SIG-M5 treated with dmso at 0.1 percent for 504 hours (cell line): ENCODE results near the gene YY1.
"Not testable (repeated sequence)": the region's sequence is repeated elsewhere in the genome, so short reads cannot be mapped to it uniquely, and the experiment has no call there.

Source experiments
- DNase-seq: peaks from one replicate; lab custom pipeline; 2025; ENCODE audit not compliant: unreplicated experiment; lab: John Stamatoyannopoulos, UW

YY1 gene

GRCh38 chr14:100238419-100239210 lies at the start of gene YY1:
Gene YY1 (plus strand): TSS chr14:100239144. CDS start chr14:100239245, 101 bp downstream.
- peak; percentile 98 for DNase-seq

GRCh38 chr14:100190126-100190525 lies 48.8 kb upstream of the YY1 start:
- no peak for DNase-seq

- no peak for DNase-seq
Observed at GRCh38 chr14:100191584-100192249, 47.2 kb upstream of the YY1 start.

- DNase-seq: no peak
Observed at GRCh38 chr14:100192250-100192671, 46.7 kb upstream of the YY1 start.

GRCh38 chr14:100192672-100193416 lies 46.1 kb upstream of the YY1 start:
- peak; percentile 98 for DNase-seq

- no peak for DNase-seq
Observed at GRCh38 chr14:100193417-100194357, 45.3 kb upstream of the YY1 start.

- no peak for DNase-seq
Observed at GRCh38 chr14:100199240-100199860, 39.6 kb upstream of the YY1 start.

GRCh38 chr14:100200311-100200710 lies 38.6 kb upstream of the YY1 start:
- no peak for DNase-seq

GRCh38 chr14:100201701-100202100 lies 37.2 kb upstream of the YY1 start:
- DNase-seq: no peak

GRCh38 chr14:100202712-100203111 lies 36.2 kb upstream of the YY1 start:
- no peak for DNase-seq

- DNase-seq: no peak
Observed at GRCh38 chr14:100203146-100203545, 35.8 kb upstream of the YY1 start.

- DNase-seq: peak; percentile 47
Observed at GRCh38 chr14:100203962-100204834, 34.7 kb upstream of the YY1 start.

- not testable (repeated sequence) for DNase-seq
Observed at GRCh38 chr14:100204835-100205167, 34.1 kb upstream of the YY1 start.

- not testable (repeated sequence) for DNase-seq
Observed at GRCh38 chr14:100207588-100207987, 31.4 kb upstream of the YY1 start.

- not testable (repeated sequence) for DNase-seq
Observed at GRCh38 chr14:100208136-100208535, 30.8 kb upstream of the YY1 start.

- no peak for DNase-seq
Observed at GRCh38 chr14:100211366-100211765, 27.6 kb upstream of the YY1 start.

GRCh38 chr14:100211893-100212292 lies 27.1 kb upstream of the YY1 start:
- DNase-seq: no peak

GRCh38 chr14:100212476-100213333 lies 26.2 kb upstream of the YY1 start:
- DNase-seq: no peak
